Spleen (tissue), 7 donors: ENCODE data around the gene TXN2.

Experiments
- CTCF ChIP-seq, 11 experiments: fragments of 200-600 bp in 7 of 11; fragments of 450-650 bp in 4 of 11; sonication (generic) in 4 of 11; IDR thresholded peaks in 8 of 11; conservative IDR thresholded peaks in 3 of 11; 1 replicate in 7 of 11; 2 replicates in 4 of 11; pipeline versions ENCODE4 v1.4.0 to v1.8.0; 2016 to 2021; ENCODE audit warnings: antibody characterized with exemption in 11 of 11, inconsistent platforms in 4 of 11, mild to moderate bottlenecking in 1 of 11
- POLR2AphosphoS5 ChIP-seq, 3 donors: sonication (generic); formaldehyde crosslinking; IDR thresholded peaks; one replicate each; pipeline ENCODE4 v1.5.1; 2017; ENCODE audit warnings: antibody characterized with exemption in 3 of 3
- donor health status: DM: no; HTN: no; CAD: no; lungs with moderate emphysema.
- donor health status: DM: no; HTN: no; CAD: no.
- donor health status: DM: no; HTN: no; CAD: no.

- TF ChIP-seq CTCF (IDR thresholded peaks at IDR 0.05 in 8 of 11, conservative IDR thresholded peaks at IDR 0.05 in 3 of 11) (no peak), POLR2AphosphoS5 (IDR thresholded peaks at IDR 0.05) (no peak)
These were observed 12.2 kb downstream of the TXN2 start for GRCh38 chr22:36469094-36469710.
